HCT116 (cell line): Measurements from ENCODE around the gene KIFC1. TPM values are rescaled to one million over a fixed set of nuclear protein-coding genes. Genes with fewer than 3 reads are reported as not detected.

Experiments
- ATAC-seq: fragments of 200-7000 bp; cut with Tn5 transposase; 2 replicates; pipeline ENCODE4 v1.9.1; 2020; ENCODE audit warnings: mild to moderate bottlenecking, moderate library complexity
- BruUV-seq: library from RNA; stranded (reverse); fragments of 400-500 nt; replicated peaks from 2 replicates; lab custom pipeline; 2021; lab: Mats Ljungman, UMichigan
- CTCF ChIA-PET: fragments of 300-600 bp; sonication (Branson Sonifier 250); formaldehyde crosslinking; loops from one replicate; lab custom pipeline; 2021; ENCODE audit warnings: antibody characterized with exemption; lab: Charles Lee
- POLR2A ChIA-PET: fragments of 300-600, 350-600 bp; sonication (Branson Sonifier 250); formaldehyde crosslinking; loops from one replicate; lab custom pipeline; 2021; ENCODE audit warnings: antibody characterized with exemption; lab: Charles Lee
- RAD21 ChIA-PET, 2 experiments: fragments of 300-600 bp; sonication (Branson Sonifier 250); formaldehyde crosslinking; loops; one replicate each; lab custom pipeline; 2023; ENCODE audit warnings: low total read pairs in 2 of 2; ENCODE audit not compliant: uncharacterized antibody in 2 of 2, unreplicated experiment in 2 of 2, low non-redundant PET in 1 of 2; lab: Charles Lee
- DNase-seq: peaks from one replicate; pipeline ENCODE4 v3.0.0-alpha.2; 2010; ENCODE audit warnings: low read depth, low spot score
- H2AFZ ChIP-seq: fragments of 200-600 bp; shearing (Covaris generic), sonication (generic); 2 replicates; pipeline ENCODE4 v1.6.1; 2017; ENCODE audit warnings: low read depth, mixed run types, mixed read lengths, antibody characterized with exemption, low read length; ENCODE audit not compliant: poor library complexity, severe bottlenecking
- H3K27ac ChIP-seq: 2 replicates; pipeline ENCODE4 v1.5.1; 2012; ENCODE audit warnings: low read depth, low read length
- H3K27me3 ChIP-seq: fragments of 200-600 bp; sonication (generic); 2 replicates; pipeline ENCODE4 v1.6.1; 2016; ENCODE audit warnings: mixed run types, low read length, mixed read lengths; ENCODE audit not compliant: insufficient read depth
- H3K36me3 ChIP-seq, 2 experiments: fragments of 200-500 bp in 1 of 2; fragments of 200-600 bp in 1 of 2; sonication (Bioruptor generic) in 1 of 2; sonication (generic) in 1 of 2; 2 replicates each; pipeline versions ENCODE4 v1.5.1 to v1.6.1; 2014 to 2016; ENCODE audit warnings: low read length in 2 of 2, inconsistent platforms in 1 of 2, mixed read lengths in 1 of 2, mixed run types in 1 of 2; ENCODE audit not compliant: insufficient read depth in 2 of 2, control insufficient read depth in 1 of 2
- H3K4me1 ChIP-seq, 2 experiments: fragments of 200-600 bp in 1 of 2; sonication (generic) in 1 of 2; 2 replicates each; pipeline versions ENCODE4 v1.5.1 to v1.6.1; 2012 to 2017; ENCODE audit warnings: low read length in 2 of 2, inconsistent platforms in 1 of 2, mild to moderate bottlenecking in 1 of 2, mixed read lengths in 1 of 2, mixed run types in 1 of 2, moderate library complexity in 1 of 2; ENCODE audit not compliant: insufficient read depth in 2 of 2, control insufficient read depth in 1 of 2
- H3K4me2 ChIP-seq: fragments of 200-600 bp; sonication (generic); 2 replicates; pipeline ENCODE4 v1.6.1; 2017; ENCODE audit warnings: mixed run types, low read length, mixed read lengths
- H3K4me3 ChIP-seq, 2 experiments: fragments of 200-600 bp in 1 of 2; sonication (generic) in 1 of 2; replicated peaks in 1 of 2; 2 replicates each; pipeline ENCODE4 v1.5.1; 2011 to 2016; ENCODE audit warnings: low read length in 2 of 2, control low read depth in 1 of 2, low read depth in 1 of 2, mild to moderate bottlenecking in 1 of 2, mixed read lengths in 1 of 2, mixed run types in 1 of 2
- H3K79me2 ChIP-seq: fragments of 200-600 bp; sonication (generic); 2 replicates; pipeline ENCODE4 v1.6.1; 2017; ENCODE audit warnings: mild to moderate bottlenecking, mixed run types, low read length, moderate library complexity, mixed read lengths; ENCODE audit not compliant: insufficient read depth
- H3K9ac ChIP-seq: fragments of 200-600 bp; sonication (generic); 2 replicates; pipeline ENCODE4 v1.6.1; 2016; ENCODE audit warnings: low read length, mixed read lengths
- H3K9me2 ChIP-seq: fragments of 200-600 bp; sonication (generic), shearing (Covaris generic); 2 replicates; pipeline ENCODE4 v1.6.1; 2017; ENCODE audit warnings: mixed run types, mild to moderate bottlenecking, moderate library complexity; ENCODE audit not compliant: insufficient read depth
- H3K9me3 ChIP-seq, 2 experiments: fragments of 200-500 bp in 1 of 2; fragments of 200-600 bp in 1 of 2; sonication (Bioruptor generic) in 1 of 2; sonication (generic) in 1 of 2; 2 replicates each; pipeline ENCODE4 v1.6.1; 2014 to 2017; ENCODE audit warnings: low read length in 2 of 2, mixed read lengths in 2 of 2, inconsistent platforms in 1 of 2, low read depth in 1 of 2, mild to moderate bottlenecking in 1 of 2, mixed run types in 1 of 2, moderate library complexity in 1 of 2; ENCODE audit not compliant: control insufficient read depth in 1 of 2, insufficient read depth in 1 of 2
- H4K20me1 ChIP-seq: fragments of 200-600 bp; sonication (generic), shearing (Covaris generic); 2 replicates; pipeline ENCODE4 v1.6.1; 2017; ENCODE audit warnings: mixed run types, mild to moderate bottlenecking, moderate library complexity; ENCODE audit not compliant: insufficient read depth
- CEBPB ChIP-seq: IDR thresholded peaks from 2 replicates; pipeline ENCODE4 v1.6.1; 2012; ENCODE audit warnings: low read depth
- EGR1 ChIP-seq: IDR thresholded peaks from 2 replicates; pipeline ENCODE4 v1.6.1; 2012; ENCODE audit warnings: low read depth
- ELF1 ChIP-seq: IDR thresholded peaks from 2 replicates; pipeline ENCODE4 v1.6.1; 2012; ENCODE audit warnings: low read depth, borderline replicate concordance
- EZH2 ChIP-seq: fragments of 200-600 bp; sonication (generic); IDR thresholded peaks from 2 replicates; pipeline ENCODE4 v1.6.1; 2017; ENCODE audit warnings: antibody characterized with exemption, mixed run types
- EZH2phosphoT487 ChIP-seq: fragments of 200-600 bp; IDR thresholded peaks from 2 replicates; pipeline ENCODE4 v1.6.1; 2018; ENCODE audit warnings: antibody characterized with exemption, borderline replicate concordance
- FOSL1 ChIP-seq: IDR thresholded peaks from 2 replicates; pipeline ENCODE4 v1.6.1; 2012; ENCODE audit warnings: low read depth
- JUND ChIP-seq: IDR thresholded peaks from 2 replicates; pipeline ENCODE4 v1.6.1; 2012
- MAX ChIP-seq: IDR thresholded peaks from 2 replicates; pipeline ENCODE4 v1.6.1; 2012
- POLR2A ChIP-seq: IDR thresholded peaks from 2 replicates; pipeline ENCODE4 v1.7.0; 2011; ENCODE audit warnings: borderline replicate concordance; ENCODE audit not compliant: insufficient read depth, insufficient read length; ENCODE audit errors: extremely low read depth
- POLR2AphosphoS5 ChIP-seq: IDR thresholded peaks from 2 replicates; pipeline ENCODE4 v1.6.1; 2011; ENCODE audit warnings: mild to moderate bottlenecking, low read depth, low read length, moderate library complexity
- SIN3A ChIP-seq: IDR thresholded peaks from 2 replicates; pipeline ENCODE4 v1.6.1; 2012; ENCODE audit warnings: low read depth
- SRF ChIP-seq: IDR thresholded peaks from 2 replicates; pipeline ENCODE4 v1.6.1; 2012; ENCODE audit warnings: low read depth
- TCF7L2 ChIP-seq: IDR thresholded peaks from 2 replicates; pipeline ENCODE4 v1.7.0; 2011; ENCODE audit warnings: borderline replicate concordance, inconsistent platforms; ENCODE audit not compliant: insufficient read depth, insufficient read length; ENCODE audit errors: extremely low read depth
- YY1 ChIP-seq: IDR thresholded peaks from 2 replicates; pipeline ENCODE4 v1.6.1; 2011; ENCODE audit warnings: low read length, low read depth, moderate library complexity, mild to moderate bottlenecking; ENCODE audit not compliant: insufficient replicate concordance; ENCODE audit errors: extremely low read depth
- ZFX ChIP-seq: fragments of 450-650 bp; IDR thresholded peaks from 2 replicates; pipeline ENCODE4 v1.6.1; 2017
- ZNF274 ChIP-seq: fragments of 200-500 bp; sonication (Bioruptor generic); IDR thresholded peaks from 2 replicates; pipeline ENCODE4 v1.6.1; 2014; ENCODE audit warnings: mild to moderate bottlenecking, low read depth, low read length, inconsistent platforms
- intact Hi-C: fragments of 100-400 bp; cut with micrococcal nuclease; formaldehyde crosslinking; loops from 2 replicates; pipeline ENCODE4 v1.10.0; 2022
- total RNA-seq: library from RNA; stranded (reverse); gene quantifications from one replicate; pipeline ENCODE4 v1.2.1, GENCODE V29; 2021; ENCODE audit not compliant: unreplicated experiment
- TF ChIP-seq, protein P1 (sequence below): IDR thresholded peaks from 2 replicates; pipeline ENCODE4 v1.6.1; 2011; ENCODE audit warnings: mild to moderate bottlenecking, low read length, moderate library complexity; ENCODE audit not compliant: insufficient replicate concordance; ENCODE audit errors: extremely low read depth
- TF ChIP-seq, protein P2 (sequence below), 3 experiments: fragments of 200-600 bp in 1 of 3; sonication (generic) in 1 of 3; IDR thresholded peaks in 2 of 3; conservative IDR thresholded peaks in 1 of 3; 2 replicates each; pipeline ENCODE4 v1.5.1; 2012 to 2017; ENCODE audit warnings: low read depth in 2 of 3, low read length in 2 of 3, antibody characterized with exemption in 1 of 3, borderline replicate concordance in 1 of 3, control low read depth in 1 of 3, mild to moderate bottlenecking in 1 of 3, mixed read lengths in 1 of 3, mixed run types in 1 of 3, moderate library complexity in 1 of 3; ENCODE audit not compliant: insufficient read depth in 1 of 3

The KIFC1 gene
- total RNA-seq, 1 experiment from 2014 or later = 84.7 TPM

DNA sequence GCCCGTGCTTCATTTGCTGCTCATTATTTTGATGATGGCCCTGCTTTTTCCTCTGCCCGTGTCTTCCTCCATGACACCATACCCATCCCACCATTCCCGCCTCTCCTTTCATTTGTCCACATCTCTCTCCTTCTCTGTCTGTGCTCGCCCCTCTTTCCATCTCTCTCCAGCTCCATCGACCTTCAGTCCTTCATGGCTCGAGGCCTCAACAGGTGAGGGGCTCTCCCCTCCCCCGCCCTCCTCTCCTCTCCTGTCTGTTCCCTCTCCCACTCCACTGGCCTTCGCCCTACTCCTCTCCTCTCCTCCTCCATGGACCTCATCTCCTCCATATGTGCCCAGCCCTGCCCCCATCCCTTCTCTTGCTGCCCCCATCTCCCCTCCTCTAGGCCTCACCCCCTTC lies 50.7 kb downstream of the KIFC1 start:
- no peak overlapping the region for H3K4me3 ChIP-seq
- DNase-seq (no peak), ATAC-seq (no peak)
- ChIA-PET CTCF (no interaction called here), RAD21 (no interaction called here), POLR2A (no interaction called here)
- H3K79me2 ChIP-seq = no peaks in the 10 kb centered on the region
- peaks cover 0 to 6% of the 10 kb centered on the region in 2 experiments; a peak in 2 of 4 replicates for H3K4me1 ChIP-seq
- no peak overlapping the region for H3K27ac ChIP-seq
- no peak overlapping the region for H2AFZ ChIP-seq
- no TSS peak for BruUV-seq
- intact Hi-C loops = no loop called here
- no peaks in the 10 kb centered on the region for H3K9me2 ChIP-seq
- no peaks in the 10 kb centered on the region for H4K20me1 ChIP-seq
- no peak overlapping the region for H3K9ac ChIP-seq
- no peaks in the 10 kb centered on the region for H3K9me3 ChIP-seq
- H3K36me3 ChIP-seq = peaks cover 2% of the 10 kb centered on the region in 2 experiments; a peak in 1 of 4 replicates
- H3K4me2 ChIP-seq = no peak overlapping the region
- no peaks in the 10 kb centered on the region for H3K27me3 ChIP-seq
- no peak for TF ChIP-seq POLR2AphosphoS5
- TF ChIP-seq CEBPB = no peak
- TF ChIP-seq YY1 = no peak
- no peak for TF ChIP-seq ELF1
- TF ChIP-seq ZNF274 = no peak
- no peak for TF ChIP-seq EZH2
- no peak for TF ChIP-seq POLR2A
- no peak for TF ChIP-seq EZH2phosphoT487

DNA sequence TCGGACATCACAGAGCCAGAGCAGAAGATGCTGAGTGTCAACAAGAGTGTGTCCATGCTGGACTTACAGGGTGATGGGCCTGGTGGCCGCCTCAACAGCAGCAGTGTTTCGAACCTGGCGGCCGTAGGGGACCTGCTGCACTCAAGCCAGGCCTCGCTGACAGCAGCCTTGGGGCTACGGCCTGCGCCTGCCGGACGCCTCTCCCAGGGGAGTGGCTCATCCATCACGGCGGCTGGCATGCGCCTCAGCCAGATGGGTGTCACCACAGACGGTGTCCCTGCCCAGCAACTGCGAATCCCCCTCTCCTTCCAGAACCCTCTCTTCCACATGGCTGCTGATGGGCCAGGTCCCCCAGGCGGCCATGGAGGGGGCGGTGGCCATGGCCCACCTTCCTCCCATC lies 51.4 kb downstream of the KIFC1 start:
- intact Hi-C loops = no loop called here
- Histone ChIP-seq H2AFZ (no peak overlapping the region), H3K9me3 (no peaks in the 10 kb centered on the region), H3K9me2 (no peaks in the 10 kb centered on the region), H3K79me2 (no peaks in the 10 kb centered on the region), H3K9ac (no peak overlapping the region), H3K4me3 (no peak overlapping the region), H4K20me1 (no peaks in the 10 kb centered on the region), H3K27me3 (no peaks in the 10 kb centered on the region), H3K4me1 (peaks cover 0 to 6% of the 10 kb centered on the region in 2 experiments; a peak in 2 of 4 replicates), H3K27ac (no peak overlapping the region), H3K36me3 (peaks cover 2% of the 10 kb centered on the region in 2 experiments; a peak in 1 of 4 replicates), H3K4me2 (no peak overlapping the region)
- DNase-seq (no peak), ATAC-seq (no peak)
- POLR2A ChIA-PET = no interaction called here
- CTCF ChIA-PET = no interaction called here
- no TSS peak for BruUV-seq
- RAD21 ChIA-PET = no interaction called here
- TF ChIP-seq JUND = no peak
- TF ChIP-seq, protein P1, sequence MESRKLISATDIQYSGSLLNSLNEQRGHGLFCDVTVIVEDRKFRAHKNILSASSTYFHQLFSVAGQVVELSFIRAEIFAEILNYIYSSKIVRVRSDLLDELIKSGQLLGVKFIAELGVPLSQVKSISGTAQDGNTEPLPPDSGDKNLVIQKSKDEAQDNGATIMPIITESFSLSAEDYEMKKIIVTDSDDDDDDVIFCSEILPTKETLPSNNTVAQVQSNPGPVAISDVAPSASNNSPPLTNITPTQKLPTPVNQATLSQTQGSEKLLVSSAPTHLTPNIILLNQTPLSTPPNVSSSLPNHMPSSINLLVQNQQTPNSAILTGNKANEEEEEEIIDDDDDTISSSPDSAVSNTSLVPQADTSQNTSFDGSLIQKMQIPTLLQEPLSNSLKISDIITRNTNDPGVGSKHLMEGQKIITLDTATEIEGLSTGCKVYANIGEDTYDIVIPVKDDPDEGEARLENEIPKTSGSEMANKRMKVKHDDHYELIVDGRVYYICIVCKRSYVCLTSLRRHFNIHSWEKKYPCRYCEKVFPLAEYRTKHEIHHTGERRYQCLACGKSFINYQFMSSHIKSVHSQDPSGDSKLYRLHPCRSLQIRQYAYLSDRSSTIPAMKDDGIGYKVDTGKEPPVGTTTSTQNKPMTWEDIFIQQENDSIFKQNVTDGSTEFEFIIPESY = no peak
- no peak for TF ChIP-seq FOSL1
- TF ChIP-seq POLR2A = no peak
- TF ChIP-seq, protein P2, sequence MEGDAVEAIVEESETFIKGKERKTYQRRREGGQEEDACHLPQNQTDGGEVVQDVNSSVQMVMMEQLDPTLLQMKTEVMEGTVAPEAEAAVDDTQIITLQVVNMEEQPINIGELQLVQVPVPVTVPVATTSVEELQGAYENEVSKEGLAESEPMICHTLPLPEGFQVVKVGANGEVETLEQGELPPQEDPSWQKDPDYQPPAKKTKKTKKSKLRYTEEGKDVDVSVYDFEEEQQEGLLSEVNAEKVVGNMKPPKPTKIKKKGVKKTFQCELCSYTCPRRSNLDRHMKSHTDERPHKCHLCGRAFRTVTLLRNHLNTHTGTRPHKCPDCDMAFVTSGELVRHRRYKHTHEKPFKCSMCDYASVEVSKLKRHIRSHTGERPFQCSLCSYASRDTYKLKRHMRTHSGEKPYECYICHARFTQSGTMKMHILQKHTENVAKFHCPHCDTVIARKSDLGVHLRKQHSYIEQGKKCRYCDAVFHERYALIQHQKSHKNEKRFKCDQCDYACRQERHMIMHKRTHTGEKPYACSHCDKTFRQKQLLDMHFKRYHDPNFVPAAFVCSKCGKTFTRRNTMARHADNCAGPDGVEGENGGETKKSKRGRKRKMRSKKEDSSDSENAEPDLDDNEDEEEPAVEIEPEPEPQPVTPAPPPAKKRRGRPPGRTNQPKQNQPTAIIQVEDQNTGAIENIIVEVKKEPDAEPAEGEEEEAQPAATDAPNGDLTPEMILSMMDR (IDR thresholded peaks at IDR 0.05 in 2 of 3, conservative IDR thresholded peaks at IDR 0.05 in 1 of 3; ENCODE audit: borderline replicate concordance in 1 of 3, insufficient read depth in 1 of 3, low read depth in 2 of 3, low read length in 2 of 3) = no peak
- TF ChIP-seq ZFX = no peak
- TF ChIP-seq EGR1 = no peak
- no peak for TF ChIP-seq SRF
- TF ChIP-seq MAX = no peak
- TF ChIP-seq TCF7L2 = no peak
- no peak for TF ChIP-seq SIN3A
- TF ChIP-seq CEBPB = no peak
- TF ChIP-seq EZH2phosphoT487 = no peak
- no peak for TF ChIP-seq ELF1
